A549 (cell line): ENCODE results near the gene HIF1AN.

Experiments
- EHMT2 ChIP-seq: fragments of 200-600 bp; sonication (generic); IDR thresholded peaks from 2 replicates; pipeline ENCODE4 v1.6.1; 2016; ENCODE audit warnings: antibody characterized with exemption, low read depth, mild to moderate bottlenecking, moderate library complexity
- EP300 ChIP-seq, 2 experiments: fragments of >200 bp; sonication (Bioruptor Twin); formaldehyde crosslinking; IDR thresholded peaks; 2 replicates in 1 of 2; 3 replicates in 1 of 2; pipeline ENCODE4 v1.6.1; 2016 to 2017
- MYC ChIP-seq: IDR thresholded peaks from 2 replicates; pipeline ENCODE4 v1.6.1; 2012; ENCODE audit warnings: mild to moderate bottlenecking, inconsistent platforms, low read length, improper control_type of control experiment, borderline replicate concordance
- POLR2A ChIP-seq: IDR thresholded peaks from 2 replicates; pipeline ENCODE4 v1.6.1; 2012; ENCODE audit warnings: mild to moderate bottlenecking, low read length
- RAD21 ChIP-seq, 2 experiments: fragments of >200 bp in 1 of 2; sonication (Bioruptor Twin) in 1 of 2; formaldehyde crosslinking in 1 of 2; IDR thresholded peaks in 1 of 2; conservative IDR thresholded peaks in 1 of 2; 2 replicates in 1 of 2; 3 replicates in 1 of 2; pipeline ENCODE4 v1.6.1; 2012 to 2018; ENCODE audit warnings: inconsistent platforms in 1 of 2
- TF ChIP-seq, protein P1 (sequence below): fragments of >200 bp; sonication (Bioruptor Twin); formaldehyde crosslinking; IDR thresholded peaks from 3 replicates; pipeline ENCODE4 v1.5.1; 2016
- TF ChIP-seq, protein P2 (sequence below): fragments of 450-650 bp; IDR thresholded peaks from 2 replicates; pipeline ENCODE4 v1.6.1; 2014; ENCODE audit warnings: antibody characterized with exemption

GRCh38 chr10:100524206-100524605, 11.5 kb upstream of the HIF1AN start:
- TF ChIP-seq, protein P1, sequence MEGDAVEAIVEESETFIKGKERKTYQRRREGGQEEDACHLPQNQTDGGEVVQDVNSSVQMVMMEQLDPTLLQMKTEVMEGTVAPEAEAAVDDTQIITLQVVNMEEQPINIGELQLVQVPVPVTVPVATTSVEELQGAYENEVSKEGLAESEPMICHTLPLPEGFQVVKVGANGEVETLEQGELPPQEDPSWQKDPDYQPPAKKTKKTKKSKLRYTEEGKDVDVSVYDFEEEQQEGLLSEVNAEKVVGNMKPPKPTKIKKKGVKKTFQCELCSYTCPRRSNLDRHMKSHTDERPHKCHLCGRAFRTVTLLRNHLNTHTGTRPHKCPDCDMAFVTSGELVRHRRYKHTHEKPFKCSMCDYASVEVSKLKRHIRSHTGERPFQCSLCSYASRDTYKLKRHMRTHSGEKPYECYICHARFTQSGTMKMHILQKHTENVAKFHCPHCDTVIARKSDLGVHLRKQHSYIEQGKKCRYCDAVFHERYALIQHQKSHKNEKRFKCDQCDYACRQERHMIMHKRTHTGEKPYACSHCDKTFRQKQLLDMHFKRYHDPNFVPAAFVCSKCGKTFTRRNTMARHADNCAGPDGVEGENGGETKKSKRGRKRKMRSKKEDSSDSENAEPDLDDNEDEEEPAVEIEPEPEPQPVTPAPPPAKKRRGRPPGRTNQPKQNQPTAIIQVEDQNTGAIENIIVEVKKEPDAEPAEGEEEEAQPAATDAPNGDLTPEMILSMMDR, result no peak
- TF ChIP-seq RAD21 (conservative IDR thresholded peaks at IDR 0.05 in 1 of 2, IDR thresholded peaks at IDR 0.05 in 1 of 2), result no peak
- no peak for TF ChIP-seq EHMT2
- TF ChIP-seq, protein P2, sequence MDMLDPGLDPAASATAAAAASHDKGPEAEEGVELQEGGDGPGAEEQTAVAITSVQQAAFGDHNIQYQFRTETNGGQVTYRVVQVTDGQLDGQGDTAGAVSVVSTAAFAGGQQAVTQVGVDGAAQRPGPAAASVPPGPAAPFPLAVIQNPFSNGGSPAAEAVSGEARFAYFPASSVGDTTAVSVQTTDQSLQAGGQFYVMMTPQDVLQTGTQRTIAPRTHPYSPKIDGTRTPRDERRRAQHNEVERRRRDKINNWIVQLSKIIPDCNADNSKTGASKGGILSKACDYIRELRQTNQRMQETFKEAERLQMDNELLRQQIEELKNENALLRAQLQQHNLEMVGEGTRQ, result no peak
- TF ChIP-seq EP300 (IDR thresholded peaks at IDR 0.05), result no peak
- no peak for TF ChIP-seq POLR2A
- TF ChIP-seq MYC, result no peak
